ENCODE measurements around the gene ZNF317. TPM values are rescaled to one million over a fixed set of nuclear protein-coding genes. Genes with fewer than 3 reads are reported as not detected.

Gene ZNF317
- total RNA-seq, 1 experiment from 2014 or later = 33.9 TPM

DNA sequence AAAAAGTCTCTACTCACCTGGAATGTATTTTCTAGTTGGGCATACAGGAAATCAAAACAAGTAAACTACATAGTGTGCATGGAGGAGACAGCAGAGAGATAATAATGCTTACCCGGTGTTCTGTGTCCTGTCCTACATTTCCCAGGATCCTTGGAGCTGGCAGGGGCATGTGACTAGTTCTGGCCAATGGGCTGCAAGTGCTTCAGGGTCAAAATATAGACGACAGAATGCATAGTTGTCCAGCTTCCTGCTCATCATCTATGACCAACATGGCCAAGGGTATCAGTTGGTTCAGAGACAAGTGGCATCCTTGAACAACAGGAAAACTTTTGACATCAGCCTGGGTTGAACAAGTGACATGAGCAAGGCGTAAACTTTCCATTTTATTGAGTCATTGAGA is 8.5 kb downstream of the ZNF317 start:
- intact Hi-C loops (cut with micrococcal nuclease) = no loop called here
- BruUV-seq (replicated peaks) = no TSS peak
- no peak overlapping the region for H3K4me3 Mint-ChIP-seq (ENCODE audit: unreplicated experiment)
- peaks cover 67% of the 10 kb centered on the region for H3K36me3 Mint-ChIP-seq (ENCODE audit: insufficient read depth, unreplicated experiment)
- TF ChIP-seq, protein P1, sequence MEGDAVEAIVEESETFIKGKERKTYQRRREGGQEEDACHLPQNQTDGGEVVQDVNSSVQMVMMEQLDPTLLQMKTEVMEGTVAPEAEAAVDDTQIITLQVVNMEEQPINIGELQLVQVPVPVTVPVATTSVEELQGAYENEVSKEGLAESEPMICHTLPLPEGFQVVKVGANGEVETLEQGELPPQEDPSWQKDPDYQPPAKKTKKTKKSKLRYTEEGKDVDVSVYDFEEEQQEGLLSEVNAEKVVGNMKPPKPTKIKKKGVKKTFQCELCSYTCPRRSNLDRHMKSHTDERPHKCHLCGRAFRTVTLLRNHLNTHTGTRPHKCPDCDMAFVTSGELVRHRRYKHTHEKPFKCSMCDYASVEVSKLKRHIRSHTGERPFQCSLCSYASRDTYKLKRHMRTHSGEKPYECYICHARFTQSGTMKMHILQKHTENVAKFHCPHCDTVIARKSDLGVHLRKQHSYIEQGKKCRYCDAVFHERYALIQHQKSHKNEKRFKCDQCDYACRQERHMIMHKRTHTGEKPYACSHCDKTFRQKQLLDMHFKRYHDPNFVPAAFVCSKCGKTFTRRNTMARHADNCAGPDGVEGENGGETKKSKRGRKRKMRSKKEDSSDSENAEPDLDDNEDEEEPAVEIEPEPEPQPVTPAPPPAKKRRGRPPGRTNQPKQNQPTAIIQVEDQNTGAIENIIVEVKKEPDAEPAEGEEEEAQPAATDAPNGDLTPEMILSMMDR (IDR thresholded peaks at IDR 0.05; ENCODE audit: unreplicated experiment) = no peak
- ChIA-PET POLR2A (no interaction called here), CTCF (interaction anchor here (0.6 kb wide), 1 partner anchor 308 kb away, joined by 4 read pairs; no protein-coding TSS in a partner anchor)
- peaks cover 63% of the 10 kb centered on the region for H3K9me3 Mint-ChIP-seq (ENCODE audit: unreplicated experiment)
- DNase-seq (ENCODE audit: unreplicated experiment) = no peak
- H3K4me1 Mint-ChIP-seq (ENCODE audit: insufficient read depth, unreplicated experiment) = peaks cover 21% of the 10 kb centered on the region
- no peaks in the 10 kb centered on the region for H3K27me3 Mint-ChIP-seq (ENCODE audit: insufficient read depth, unreplicated experiment)
- H3K27ac Mint-ChIP-seq (ENCODE audit: low read depth, unreplicated experiment) = no peak overlapping the region

DNA sequence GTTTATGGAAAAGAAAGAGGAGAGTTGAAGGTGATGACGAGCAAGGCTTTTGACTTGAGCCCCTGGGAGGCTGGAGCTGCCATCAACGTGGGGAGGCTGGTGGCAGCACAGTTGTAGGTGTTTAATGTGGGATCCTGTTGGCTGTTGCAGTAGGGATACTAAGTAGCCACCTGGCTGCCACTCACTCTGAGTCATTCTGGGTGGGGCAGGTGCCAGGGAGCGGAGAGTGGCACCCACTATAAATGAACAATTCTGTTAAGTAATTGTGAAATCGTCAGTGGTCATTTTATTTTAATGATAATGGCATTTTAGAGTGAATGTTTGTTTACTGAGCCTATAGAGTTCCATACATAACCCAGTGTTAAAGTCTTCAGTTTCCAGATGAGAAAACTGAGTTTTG is 9.8 kb downstream of the ZNF317 start:
- Mint-ChIP-seq H3K4me3 (ENCODE audit: unreplicated experiment) (no peak overlapping the region), H3K27ac (ENCODE audit: low read depth, unreplicated experiment) (peak overlapping the region; percentile 61), H3K27me3 (ENCODE audit: insufficient read depth, unreplicated experiment) (no peaks in the 10 kb centered on the region), H3K4me1 (ENCODE audit: insufficient read depth, unreplicated experiment) (peaks cover 21% of the 10 kb centered on the region), H3K36me3 (ENCODE audit: insufficient read depth, unreplicated experiment) (peaks cover 76% of the 10 kb centered on the region), H3K9me3 (ENCODE audit: unreplicated experiment) (peaks cover 61% of the 10 kb centered on the region)
- BruUV-seq (replicated peaks) = no TSS peak
- ChIA-PET CTCF (no interaction called here), POLR2A (interaction anchor here (0.7 kb wide), 1 partner anchor 50 kb away, joined by 3 read pairs; no protein-coding TSS in a partner anchor)
- DNase-seq (ENCODE audit: unreplicated experiment) = peak; percentile 48
- TF ChIP-seq, protein P1 (IDR thresholded peaks at IDR 0.05; ENCODE audit: unreplicated experiment) = no peak
- intact Hi-C loops (cut with micrococcal nuclease) = no loop called here

DNA sequence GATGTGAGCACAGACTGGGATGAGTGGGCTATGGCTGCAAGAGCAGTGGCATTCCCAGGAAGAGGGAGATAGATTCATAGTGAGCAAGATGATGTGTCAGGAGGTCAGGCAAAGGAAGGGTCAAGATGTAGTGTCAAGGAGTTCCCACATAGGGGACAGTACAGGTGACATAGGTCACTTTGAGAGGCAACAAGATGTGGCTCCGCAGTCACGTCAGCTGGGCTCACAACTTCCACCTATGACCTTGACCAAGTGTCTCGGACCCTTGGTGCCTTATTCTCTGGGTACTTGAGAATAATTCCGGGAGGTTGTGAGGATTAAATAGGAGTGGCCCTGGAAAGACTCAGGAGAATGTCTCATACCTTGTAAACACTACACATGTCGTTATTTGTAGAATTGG is 10.5 kb downstream of the ZNF317 start:
- no peak for DNase-seq (ENCODE audit: unreplicated experiment)
- no TSS peak for BruUV-seq (replicated peaks)
- H3K4me1 Mint-ChIP-seq (ENCODE audit: insufficient read depth, unreplicated experiment) = peaks cover 21% of the 10 kb centered on the region
- CTCF ChIA-PET = no interaction called here
- TF ChIP-seq, protein P1 (IDR thresholded peaks at IDR 0.05; ENCODE audit: unreplicated experiment) = no peak
- peaks cover 64% of the 10 kb centered on the region for H3K9me3 Mint-ChIP-seq (ENCODE audit: unreplicated experiment)
- no peaks in the 10 kb centered on the region for H3K27me3 Mint-ChIP-seq (ENCODE audit: insufficient read depth, unreplicated experiment)
- H3K27ac Mint-ChIP-seq (ENCODE audit: low read depth, unreplicated experiment) = no peak overlapping the region
- intact Hi-C loops (cut with micrococcal nuclease) = no loop called here
- peaks cover 77% of the 10 kb centered on the region for H3K36me3 Mint-ChIP-seq (ENCODE audit: insufficient read depth, unreplicated experiment)
- no peak overlapping the region for H3K4me3 Mint-ChIP-seq (ENCODE audit: unreplicated experiment)
- POLR2A ChIA-PET = no interaction called here

DNA sequence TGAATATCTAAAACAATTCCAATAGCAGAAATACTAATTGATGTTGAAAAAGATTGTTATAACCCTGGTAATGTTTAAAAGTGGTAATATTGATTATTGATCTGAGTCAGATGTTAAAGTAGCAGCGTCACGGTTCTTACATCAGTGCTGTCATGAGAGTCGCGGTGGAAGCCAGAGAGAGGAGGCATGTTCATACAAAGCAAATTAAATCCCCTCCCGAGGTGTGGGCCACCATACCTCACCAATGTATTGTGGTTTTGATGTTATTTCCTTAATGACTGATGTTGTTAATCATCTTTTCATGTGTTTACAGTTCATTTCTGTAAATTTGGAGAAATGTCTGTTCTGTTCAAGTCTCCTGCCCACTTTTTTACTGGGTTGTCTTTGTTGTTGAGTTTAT is 11.2 kb downstream of the ZNF317 start:
- intact Hi-C loops (cut with micrococcal nuclease) = no loop called here
- no TSS peak for BruUV-seq (replicated peaks)
- Mint-ChIP-seq H3K9me3 (ENCODE audit: unreplicated experiment) (peaks cover 62% of the 10 kb centered on the region), H3K4me1 (ENCODE audit: insufficient read depth, unreplicated experiment) (peaks cover 21% of the 10 kb centered on the region), H3K27ac (ENCODE audit: low read depth, unreplicated experiment) (no peak overlapping the region), H3K36me3 (ENCODE audit: insufficient read depth, unreplicated experiment) (peaks cover 82% of the 10 kb centered on the region), H3K27me3 (ENCODE audit: insufficient read depth, unreplicated experiment) (no peaks in the 10 kb centered on the region), H3K4me3 (ENCODE audit: unreplicated experiment) (no peak overlapping the region)
- no peak for DNase-seq (ENCODE audit: unreplicated experiment)
- ChIA-PET POLR2A (no interaction called here), CTCF (no interaction called here)
- TF ChIP-seq, protein P1 (IDR thresholded peaks at IDR 0.05; ENCODE audit: unreplicated experiment) = no peak
